HCT116 (cell line): ENCODE data around the gene AUTS2. TPM values are rescaled to one million over a fixed set of nuclear protein-coding genes. Genes with fewer than 3 reads are reported as not detected.

Experiments used
- ATAC-seq: fragments of 200-7000 bp; cut with Tn5 transposase; 2 replicates; pipeline ENCODE4 v1.9.1; 2020; ENCODE audit warnings: mild to moderate bottlenecking, moderate library complexity
- BruUV-seq: library from RNA; stranded (reverse); fragments of 400-500 nt; replicated peaks from 2 replicates; lab custom pipeline; 2021; lab: Mats Ljungman, UMichigan
- CTCF ChIA-PET: fragments of 300-600 bp; sonication (Branson Sonifier 250); formaldehyde crosslinking; loops from one replicate; lab custom pipeline; 2021; ENCODE audit warnings: antibody characterized with exemption; lab: Charles Lee
- POLR2A ChIA-PET: fragments of 300-600, 350-600 bp; sonication (Branson Sonifier 250); formaldehyde crosslinking; loops from one replicate; lab custom pipeline; 2021; ENCODE audit warnings: antibody characterized with exemption; lab: Charles Lee
- RAD21 ChIA-PET, 2 experiments: fragments of 300-600 bp; sonication (Branson Sonifier 250); formaldehyde crosslinking; loops; one replicate each; lab custom pipeline; 2023; ENCODE audit warnings: low total read pairs in 2 of 2; ENCODE audit not compliant: uncharacterized antibody in 2 of 2, unreplicated experiment in 2 of 2, low non-redundant PET in 1 of 2; lab: Charles Lee
- DNase-seq: peaks from one replicate; pipeline ENCODE4 v3.0.0-alpha.2; 2010; ENCODE audit warnings: low read depth, low spot score
- H2AFZ ChIP-seq: fragments of 200-600 bp; shearing (Covaris generic), sonication (generic); 2 replicates; pipeline ENCODE4 v1.6.1; 2017; ENCODE audit warnings: low read depth, mixed run types, mixed read lengths, antibody characterized with exemption, low read length; ENCODE audit not compliant: poor library complexity, severe bottlenecking
- H3K27ac ChIP-seq: 2 replicates; pipeline ENCODE4 v1.5.1; 2012; ENCODE audit warnings: low read depth, low read length
- H3K27me3 ChIP-seq: fragments of 200-600 bp; sonication (generic); 2 replicates; pipeline ENCODE4 v1.6.1; 2016; ENCODE audit warnings: mixed run types, low read length, mixed read lengths; ENCODE audit not compliant: insufficient read depth
- H3K36me3 ChIP-seq, 2 experiments: fragments of 200-500 bp in 1 of 2; fragments of 200-600 bp in 1 of 2; sonication (Bioruptor generic) in 1 of 2; sonication (generic) in 1 of 2; 2 replicates each; pipeline versions ENCODE4 v1.5.1 to v1.6.1; 2014 to 2016; ENCODE audit warnings: low read length in 2 of 2, inconsistent platforms in 1 of 2, mixed read lengths in 1 of 2, mixed run types in 1 of 2; ENCODE audit not compliant: insufficient read depth in 2 of 2, control insufficient read depth in 1 of 2
- H3K4me1 ChIP-seq, 2 experiments: fragments of 200-600 bp in 1 of 2; sonication (generic) in 1 of 2; 2 replicates each; pipeline versions ENCODE4 v1.5.1 to v1.6.1; 2012 to 2017; ENCODE audit warnings: low read length in 2 of 2, inconsistent platforms in 1 of 2, mild to moderate bottlenecking in 1 of 2, mixed read lengths in 1 of 2, mixed run types in 1 of 2, moderate library complexity in 1 of 2; ENCODE audit not compliant: insufficient read depth in 2 of 2, control insufficient read depth in 1 of 2
- H3K4me2 ChIP-seq: fragments of 200-600 bp; sonication (generic); 2 replicates; pipeline ENCODE4 v1.6.1; 2017; ENCODE audit warnings: mixed run types, low read length, mixed read lengths
- H3K4me3 ChIP-seq, 2 experiments: fragments of 200-600 bp in 1 of 2; sonication (generic) in 1 of 2; replicated peaks in 1 of 2; 2 replicates each; pipeline ENCODE4 v1.5.1; 2011 to 2016; ENCODE audit warnings: low read length in 2 of 2, control low read depth in 1 of 2, low read depth in 1 of 2, mild to moderate bottlenecking in 1 of 2, mixed read lengths in 1 of 2, mixed run types in 1 of 2
- H3K79me2 ChIP-seq: fragments of 200-600 bp; sonication (generic); 2 replicates; pipeline ENCODE4 v1.6.1; 2017; ENCODE audit warnings: mild to moderate bottlenecking, mixed run types, low read length, moderate library complexity, mixed read lengths; ENCODE audit not compliant: insufficient read depth
- H3K9ac ChIP-seq: fragments of 200-600 bp; sonication (generic); 2 replicates; pipeline ENCODE4 v1.6.1; 2016; ENCODE audit warnings: low read length, mixed read lengths
- H3K9me2 ChIP-seq: fragments of 200-600 bp; sonication (generic), shearing (Covaris generic); 2 replicates; pipeline ENCODE4 v1.6.1; 2017; ENCODE audit warnings: mixed run types, mild to moderate bottlenecking, moderate library complexity; ENCODE audit not compliant: insufficient read depth
- H3K9me3 ChIP-seq, 2 experiments: fragments of 200-500 bp in 1 of 2; fragments of 200-600 bp in 1 of 2; sonication (Bioruptor generic) in 1 of 2; sonication (generic) in 1 of 2; 2 replicates each; pipeline ENCODE4 v1.6.1; 2014 to 2017; ENCODE audit warnings: low read length in 2 of 2, mixed read lengths in 2 of 2, inconsistent platforms in 1 of 2, low read depth in 1 of 2, mild to moderate bottlenecking in 1 of 2, mixed run types in 1 of 2, moderate library complexity in 1 of 2; ENCODE audit not compliant: control insufficient read depth in 1 of 2, insufficient read depth in 1 of 2
- H4K20me1 ChIP-seq: fragments of 200-600 bp; sonication (generic), shearing (Covaris generic); 2 replicates; pipeline ENCODE4 v1.6.1; 2017; ENCODE audit warnings: mixed run types, mild to moderate bottlenecking, moderate library complexity; ENCODE audit not compliant: insufficient read depth
- CBX3 ChIP-seq: IDR thresholded peaks from 2 replicates; pipeline ENCODE4 v1.6.1; 2012; ENCODE audit warnings: low read depth
- CEBPB ChIP-seq: IDR thresholded peaks from 2 replicates; pipeline ENCODE4 v1.6.1; 2012; ENCODE audit warnings: low read depth
- EGR1 ChIP-seq: IDR thresholded peaks from 2 replicates; pipeline ENCODE4 v1.6.1; 2012; ENCODE audit warnings: low read depth
- FOSL1 ChIP-seq: IDR thresholded peaks from 2 replicates; pipeline ENCODE4 v1.6.1; 2012; ENCODE audit warnings: low read depth
- POLR2A ChIP-seq: IDR thresholded peaks from 2 replicates; pipeline ENCODE4 v1.7.0; 2011; ENCODE audit warnings: borderline replicate concordance; ENCODE audit not compliant: insufficient read depth, insufficient read length; ENCODE audit errors: extremely low read depth
- POLR2AphosphoS5 ChIP-seq: IDR thresholded peaks from 2 replicates; pipeline ENCODE4 v1.6.1; 2011; ENCODE audit warnings: mild to moderate bottlenecking, low read depth, low read length, moderate library complexity
- RAD21 ChIP-seq: IDR thresholded peaks from 2 replicates; pipeline ENCODE4 v1.6.1; 2012; ENCODE audit warnings: low read depth, mild to moderate bottlenecking
- SIN3A ChIP-seq: IDR thresholded peaks from 2 replicates; pipeline ENCODE4 v1.6.1; 2012; ENCODE audit warnings: low read depth
- SP1 ChIP-seq: IDR thresholded peaks from 2 replicates; pipeline ENCODE4 v1.6.1; 2012; ENCODE audit warnings: low read depth
- SRF ChIP-seq: IDR thresholded peaks from 2 replicates; pipeline ENCODE4 v1.6.1; 2012; ENCODE audit warnings: low read depth
- TCF7L2 ChIP-seq: IDR thresholded peaks from 2 replicates; pipeline ENCODE4 v1.7.0; 2011; ENCODE audit warnings: borderline replicate concordance, inconsistent platforms; ENCODE audit not compliant: insufficient read depth, insufficient read length; ENCODE audit errors: extremely low read depth
- ZFX ChIP-seq: fragments of 450-650 bp; IDR thresholded peaks from 2 replicates; pipeline ENCODE4 v1.6.1; 2017
- intact Hi-C: fragments of 100-400 bp; cut with micrococcal nuclease; formaldehyde crosslinking; loops from 2 replicates; pipeline ENCODE4 v1.10.0; 2022
- total RNA-seq: library from RNA; stranded (reverse); gene quantifications from one replicate; pipeline ENCODE4 v1.2.1, GENCODE V29; 2021; ENCODE audit not compliant: unreplicated experiment
- TF ChIP-seq, protein P1 (sequence below): IDR thresholded peaks from 2 replicates; pipeline ENCODE4 v1.6.1; 2012; ENCODE audit warnings: low read depth
- TF ChIP-seq, protein P2 (sequence below): IDR thresholded peaks from 2 replicates; pipeline ENCODE4 v1.6.1; 2012
- TF ChIP-seq, protein P3 (sequence below): IDR thresholded peaks from 2 replicates; pipeline ENCODE4 v1.6.1; 2012
- TF ChIP-seq, protein P4 (sequence below), 3 experiments: fragments of 200-600 bp in 1 of 3; sonication (generic) in 1 of 3; IDR thresholded peaks in 2 of 3; conservative IDR thresholded peaks in 1 of 3; 2 replicates each; pipeline ENCODE4 v1.5.1; 2012 to 2017; ENCODE audit warnings: low read depth in 2 of 3, low read length in 2 of 3, antibody characterized with exemption in 1 of 3, borderline replicate concordance in 1 of 3, control low read depth in 1 of 3, mild to moderate bottlenecking in 1 of 3, mixed read lengths in 1 of 3, mixed run types in 1 of 3, moderate library complexity in 1 of 3; ENCODE audit not compliant: insufficient read depth in 1 of 3

Gene AUTS2
- total RNA-seq, 1 experiment from 2014 or later: 0.93 TPM

DNA sequence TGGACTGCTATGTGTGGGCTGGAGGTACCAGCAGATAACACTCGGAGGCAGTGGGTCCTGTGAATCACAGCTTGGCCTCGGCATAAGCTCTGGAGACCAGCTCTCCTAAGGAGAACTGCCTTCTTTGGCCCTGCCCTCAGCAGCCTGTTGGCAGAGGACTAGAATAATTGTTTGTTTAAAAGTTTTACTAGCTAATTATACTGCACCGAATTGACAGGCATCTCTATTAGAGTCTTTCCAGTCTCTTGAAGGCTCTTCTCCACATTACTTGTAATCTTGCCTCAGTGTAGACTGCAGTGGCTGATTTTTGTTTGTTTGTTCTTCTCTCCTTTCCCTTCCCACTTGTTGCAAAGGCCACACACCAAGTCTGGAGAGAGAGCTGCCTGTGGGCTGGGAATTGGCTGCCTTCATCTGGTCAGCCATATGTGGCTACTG lies 183.2 kb downstream of the AUTS2 start (continued):
- TF ChIP-seq, protein P1, sequence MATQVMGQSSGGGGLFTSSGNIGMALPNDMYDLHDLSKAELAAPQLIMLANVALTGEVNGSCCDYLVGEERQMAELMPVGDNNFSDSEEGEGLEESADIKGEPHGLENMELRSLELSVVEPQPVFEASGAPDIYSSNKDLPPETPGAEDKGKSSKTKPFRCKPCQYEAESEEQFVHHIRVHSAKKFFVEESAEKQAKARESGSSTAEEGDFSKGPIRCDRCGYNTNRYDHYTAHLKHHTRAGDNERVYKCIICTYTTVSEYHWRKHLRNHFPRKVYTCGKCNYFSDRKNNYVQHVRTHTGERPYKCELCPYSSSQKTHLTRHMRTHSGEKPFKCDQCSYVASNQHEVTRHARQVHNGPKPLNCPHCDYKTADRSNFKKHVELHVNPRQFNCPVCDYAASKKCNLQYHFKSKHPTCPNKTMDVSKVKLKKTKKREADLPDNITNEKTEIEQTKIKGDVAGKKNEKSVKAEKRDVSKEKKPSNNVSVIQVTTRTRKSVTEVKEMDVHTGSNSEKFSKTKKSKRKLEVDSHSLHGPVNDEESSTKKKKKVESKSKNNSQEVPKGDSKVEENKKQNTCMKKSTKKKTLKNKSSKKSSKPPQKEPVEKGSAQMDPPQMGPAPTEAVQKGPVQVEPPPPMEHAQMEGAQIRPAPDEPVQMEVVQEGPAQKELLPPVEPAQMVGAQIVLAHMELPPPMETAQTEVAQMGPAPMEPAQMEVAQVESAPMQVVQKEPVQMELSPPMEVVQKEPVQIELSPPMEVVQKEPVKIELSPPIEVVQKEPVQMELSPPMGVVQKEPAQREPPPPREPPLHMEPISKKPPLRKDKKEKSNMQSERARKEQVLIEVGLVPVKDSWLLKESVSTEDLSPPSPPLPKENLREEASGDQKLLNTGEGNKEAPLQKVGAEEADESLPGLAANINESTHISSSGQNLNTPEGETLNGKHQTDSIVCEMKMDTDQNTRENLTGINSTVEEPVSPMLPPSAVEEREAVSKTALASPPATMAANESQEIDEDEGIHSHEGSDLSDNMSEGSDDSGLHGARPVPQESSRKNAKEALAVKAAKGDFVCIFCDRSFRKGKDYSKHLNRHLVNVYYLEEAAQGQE: no peak

DNA sequence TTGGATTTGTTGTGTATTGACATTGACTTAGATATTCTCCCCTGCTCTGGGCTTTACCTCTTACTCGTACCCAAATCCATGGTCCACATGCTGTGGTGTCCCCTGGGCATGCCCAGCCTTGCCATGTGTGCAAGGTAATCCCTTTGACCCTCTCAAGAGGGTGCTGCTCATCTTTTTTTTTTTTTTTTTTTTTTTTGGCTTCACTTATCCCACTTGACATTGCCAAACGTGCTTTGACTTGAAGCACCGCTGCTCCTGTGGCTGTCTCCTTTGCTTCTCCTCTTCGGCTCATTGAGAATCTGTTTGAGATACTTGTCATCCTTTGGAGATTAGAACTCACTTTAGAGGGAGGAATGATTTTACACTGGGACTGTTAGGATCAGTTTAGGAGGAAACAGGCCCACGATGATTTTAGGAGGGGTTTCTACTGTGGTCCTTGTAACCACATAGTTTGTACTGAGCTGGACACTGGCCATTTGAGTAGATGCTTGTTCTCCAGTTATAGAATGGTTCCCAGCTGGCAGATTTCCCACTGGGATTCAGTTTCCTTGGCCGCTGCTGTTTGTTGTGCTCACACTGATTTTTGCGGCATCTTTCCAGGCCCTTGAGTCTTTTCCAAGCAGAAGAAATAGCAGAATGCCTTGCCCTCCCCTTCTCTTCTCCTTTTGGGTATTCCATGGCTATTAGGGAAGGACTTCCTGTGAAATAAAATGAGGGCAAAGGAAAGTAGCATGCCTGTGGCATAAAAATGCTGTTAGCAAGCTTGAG lies 184.8 kb downstream of the AUTS2 start:
- CTCF ChIA-PET: no interaction called here
- no peak for ATAC-seq
- Histone ChIP-seq H3K27ac (no peak overlapping the region), H3K79me2 (no peaks in the 10 kb centered on the region), H4K20me1 (no peaks in the 10 kb centered on the region), H3K9ac (no peak overlapping the region), H2AFZ (no peak overlapping the region), H3K36me3 (no peaks in the 10 kb centered on the region), H3K9me3 (peaks cover 0 to 13% of the 10 kb centered on the region in 2 experiments; a peak in 2 of 4 replicates), H3K4me3 (no peak overlapping the region), H3K9me2 (no peaks in the 10 kb centered on the region), H3K27me3 (no peaks in the 10 kb centered on the region), H3K4me1 (no peaks in the 10 kb centered on the region), H3K4me2 (no peak overlapping the region)
- POLR2A ChIA-PET: no interaction called here
- intact Hi-C loops: no loop called here
- RAD21 ChIA-PET: no interaction called here
- no peak for DNase-seq
- BruUV-seq: no TSS peak
- TF ChIP-seq ZFX: no peak
- TF ChIP-seq, protein P2, sequence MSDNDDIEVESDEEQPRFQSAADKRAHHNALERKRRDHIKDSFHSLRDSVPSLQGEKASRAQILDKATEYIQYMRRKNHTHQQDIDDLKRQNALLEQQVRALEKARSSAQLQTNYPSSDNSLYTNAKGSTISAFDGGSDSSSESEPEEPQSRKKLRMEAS: no peak
- TF ChIP-seq EGR1: no peak
- TF ChIP-seq CEBPB: no peak
- no peak for TF ChIP-seq SRF
- TF ChIP-seq, protein P3, sequence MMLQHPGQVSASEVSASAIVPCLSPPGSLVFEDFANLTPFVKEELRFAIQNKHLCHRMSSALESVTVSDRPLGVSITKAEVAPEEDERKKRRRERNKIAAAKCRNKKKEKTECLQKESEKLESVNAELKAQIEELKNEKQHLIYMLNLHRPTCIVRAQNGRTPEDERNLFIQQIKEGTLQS: no peak
- no peak for TF ChIP-seq POLR2A
- TF ChIP-seq, protein P4, sequence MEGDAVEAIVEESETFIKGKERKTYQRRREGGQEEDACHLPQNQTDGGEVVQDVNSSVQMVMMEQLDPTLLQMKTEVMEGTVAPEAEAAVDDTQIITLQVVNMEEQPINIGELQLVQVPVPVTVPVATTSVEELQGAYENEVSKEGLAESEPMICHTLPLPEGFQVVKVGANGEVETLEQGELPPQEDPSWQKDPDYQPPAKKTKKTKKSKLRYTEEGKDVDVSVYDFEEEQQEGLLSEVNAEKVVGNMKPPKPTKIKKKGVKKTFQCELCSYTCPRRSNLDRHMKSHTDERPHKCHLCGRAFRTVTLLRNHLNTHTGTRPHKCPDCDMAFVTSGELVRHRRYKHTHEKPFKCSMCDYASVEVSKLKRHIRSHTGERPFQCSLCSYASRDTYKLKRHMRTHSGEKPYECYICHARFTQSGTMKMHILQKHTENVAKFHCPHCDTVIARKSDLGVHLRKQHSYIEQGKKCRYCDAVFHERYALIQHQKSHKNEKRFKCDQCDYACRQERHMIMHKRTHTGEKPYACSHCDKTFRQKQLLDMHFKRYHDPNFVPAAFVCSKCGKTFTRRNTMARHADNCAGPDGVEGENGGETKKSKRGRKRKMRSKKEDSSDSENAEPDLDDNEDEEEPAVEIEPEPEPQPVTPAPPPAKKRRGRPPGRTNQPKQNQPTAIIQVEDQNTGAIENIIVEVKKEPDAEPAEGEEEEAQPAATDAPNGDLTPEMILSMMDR (IDR thresholded peaks at IDR 0.05 in 2 of 3, conservative IDR thresholded peaks at IDR 0.05 in 1 of 3; ENCODE audit: borderline replicate concordance in 1 of 3, insufficient read depth in 1 of 3, low read depth in 2 of 3, low read length in 2 of 3): no peak
- no peak for TF ChIP-seq CBX3
- TF ChIP-seq SP1: no peak
- no peak for TF ChIP-seq POLR2AphosphoS5
- TF ChIP-seq TCF7L2: no peak
- TF ChIP-seq, protein P1: no peak
- TF ChIP-seq RAD21: no peak
- no peak for TF ChIP-seq FOSL1
- TF ChIP-seq SIN3A: no peak
